Hematopoietic multipotent progenitor cell (in vitro differentiated cells): ENCODE results near the gene SERPINF2. TPM values are rescaled to one million over a fixed set of nuclear protein-coding genes. Genes with fewer than 3 reads are reported as not detected.
"Not testable (repeated sequence)": the region's sequence is repeated elsewhere in the genome, so short reads cannot be mapped to it uniquely, and the experiment has no call there.

Experiments used
- DNase-seq, 3 donors: peaks; one replicate each; pipeline ENCODE4 v3.0.0-alpha.2; 2011 to 2015; ENCODE audit warnings: low read depth in 2 of 3, low spot score in 2 of 3
- total RNA-seq: library from RNA; depleted of rRNA; stranded (reverse); fragments of >200 nt; gene quantifications from one replicate; pipeline ENCODE4 v1.2.3, GENCODE V29; 2012

Gene SERPINF2
- total RNA-seq = 4.6 TPM

GRCh38 chr17:1742371-1743087 lies at the start of gene SERPINF2:
Gene SERPINF2, plus strand, starts transcription at chr17:1742871. Its CDS starts 2,125 bp downstream, at chr17:1744996.
- DNase-seq = no peak

GRCh38 chr17:1693339-1693738 lies 49.3 kb upstream of the SERPINF2 start:
- no peak for DNase-seq

GRCh38 chr17:1695365-1695764 lies 47.3 kb upstream of the SERPINF2 start:
- no peak for DNase-seq

- no peak for DNase-seq
Observed at GRCh38 chr17:1697681-1698080, 45.0 kb upstream of the SERPINF2 start.

- not testable (repeated sequence) for DNase-seq
Observed at GRCh38 chr17:1699891-1700290, 42.8 kb upstream of the SERPINF2 start.

GRCh38 chr17:1703063-1703462 lies 39.6 kb upstream of the SERPINF2 start:
- no peak for DNase-seq

- DNase-seq = no peak
Observed at GRCh38 chr17:1705004-1705403, 37.7 kb upstream of the SERPINF2 start.

GRCh38 chr17:1707107-1707506 lies 35.6 kb upstream of the SERPINF2 start:
- no peak for DNase-seq

GRCh38 chr17:1708791-1709346 lies 33.8 kb upstream of the SERPINF2 start:
- not testable (repeated sequence) for DNase-seq

- DNase-seq = no peak
Observed at GRCh38 chr17:1709403-1709951, 33.2 kb upstream of the SERPINF2 start.

- DNase-seq = no peak
Observed at GRCh38 chr17:1709971-1710806, 32.5 kb upstream of the SERPINF2 start, which contains the start of gene TLCD2. Gene TLCD2, minus strand, starts transcription at chr17:1710377. Its CDS starts 135 bp downstream, at chr17:1710242.

- no peak for DNase-seq
Observed at GRCh38 chr17:1710807-1711553, 31.7 kb upstream of the SERPINF2 start.

- DNase-seq = no peak
Observed at GRCh38 chr17:1711804-1712203, 30.9 kb upstream of the SERPINF2 start.

GRCh38 chr17:1712271-1712670 lies 30.4 kb upstream of the SERPINF2 start:
- no peak for DNase-seq

GRCh38 chr17:1713160-1713877 lies 29.4 kb upstream of the SERPINF2 start:
- no peak for DNase-seq

GRCh38 chr17:1713878-1714426 lies 28.7 kb upstream of the SERPINF2 start:
- no peak for DNase-seq

- peak in 2 of 3 donors; percentile 77 for DNase-seq
Observed at GRCh38 chr17:1714427-1714979, 28.2 kb upstream of the SERPINF2 start.

- peak in 2 of 3 donors; percentile 56 to 75 for DNase-seq
Observed at GRCh38 chr17:1714980-1715802, 27.5 kb upstream of the SERPINF2 start.

- DNase-seq = no peak
Observed at GRCh38 chr17:1715803-1716075, 26.9 kb upstream of the SERPINF2 start.
